Tibial nerve (tissue), 4 donors: ENCODE results near the gene HIVEP2.

ENCODE experiments used
- CTCF ChIP-seq, 5 experiments: fragments of 200-600 bp in 3 of 5; fragments of 450-650 bp in 2 of 5; sonication (generic) in 3 of 5; IDR thresholded peaks; one replicate each; pipeline ENCODE4 v1.5.1; 2016 to 2019; ENCODE audit warnings: antibody characterized with exemption in 5 of 5, mild to moderate bottlenecking in 3 of 5, moderate library complexity in 2 of 5
- EP300 ChIP-seq, 2 donors: sonication (generic); formaldehyde crosslinking; IDR thresholded peaks; one replicate each; pipeline ENCODE4 v1.6.1; 2017; ENCODE audit warnings: antibody characterized with exemption in 2 of 2, mild to moderate bottlenecking in 1 of 2
- POLR2A ChIP-seq, 2 donors: fragments of 450-650 bp; IDR thresholded peaks; one replicate each; pipeline ENCODE4 v1.6.1; 2017; ENCODE audit warnings: antibody characterized with exemption in 2 of 2, mild to moderate bottlenecking in 2 of 2, moderate library complexity in 2 of 2

GRCh38 chr6:142896732-142897131 is 48.2 kb downstream of the HIVEP2 start:
- TF ChIP-seq CTCF (IDR thresholded peaks at IDR 0.05) (no peak), POLR2A (IDR thresholded peaks at IDR 0.05) (no peak), EP300 (IDR thresholded peaks at IDR 0.05) (no peak)
